HG03280 (cell line): ENCODE data around the gene MTHFD1L.

Source experiments
- ATAC-seq: cut with Tn5 transposase; IDR thresholded peaks from one replicate; pipeline ENCODE4 v1.9.1; 2021; ENCODE audit warnings: mild to moderate bottlenecking, moderate library complexity; ENCODE audit not compliant: unreplicated experiment

MTHFD1L gene

GRCh38 chr6:150897400-150897943 lies 32.0 kb downstream of the MTHFD1L start:
- ATAC-seq, result peak; percentile 53

- ATAC-seq, result no peak
These were observed 33.1 kb downstream of the MTHFD1L start for GRCh38 chr6:150898399-150899170.

- no peak for ATAC-seq
These were observed 33.7 kb downstream of the MTHFD1L start for GRCh38 chr6:150899231-150899630.

GRCh38 chr6:150900049-150900448 lies 34.5 kb downstream of the MTHFD1L start:
- no peak for ATAC-seq

- ATAC-seq, result no peak
These were observed 36.8 kb downstream of the MTHFD1L start for GRCh38 chr6:150902142-150902776.

GRCh38 chr6:150905769-150906168 lies 40.3 kb downstream of the MTHFD1L start:
- ATAC-seq, result no peak

- ATAC-seq, result no peak
These were observed 41.3 kb downstream of the MTHFD1L start for GRCh38 chr6:150906641-150907326.

GRCh38 chr6:150907383-150907782 lies 41.9 kb downstream of the MTHFD1L start:
- ATAC-seq, result no peak

GRCh38 chr6:150908901-150909300 lies 43.4 kb downstream of the MTHFD1L start:
- no peak for ATAC-seq

GRCh38 chr6:150910561-150910960 lies 45.1 kb downstream of the MTHFD1L start:
- no peak for ATAC-seq

- no peak for ATAC-seq
These were observed 48.9 kb downstream of the MTHFD1L start for GRCh38 chr6:150914372-150914771.

GRCh38 chr6:150915131-150915879 lies 49.8 kb downstream of the MTHFD1L start:
- no peak for ATAC-seq

GRCh38 chr6:150915880-150916265 lies 50.4 kb downstream of the MTHFD1L start:
- ATAC-seq, result no peak

GRCh38 chr6:150919938-150920337 lies 54.4 kb downstream of the MTHFD1L start:
- no peak for ATAC-seq

GRCh38 chr6:150922137-150922536 lies 56.6 kb downstream of the MTHFD1L start:
- no peak for ATAC-seq

GRCh38 chr6:150924808-150925589 lies 59.5 kb downstream of the MTHFD1L start:
- ATAC-seq, result no peak

- ATAC-seq, result no peak
These were observed 60.1 kb downstream of the MTHFD1L start for GRCh38 chr6:150925590-150925928.

GRCh38 chr6:150925976-150926375 lies 60.5 kb downstream of the MTHFD1L start:
- no peak for ATAC-seq

GRCh38 chr6:150928882-150929281 lies 63.4 kb downstream of the MTHFD1L start:
- ATAC-seq, result no peak

GRCh38 chr6:150929416-150929815 lies 63.9 kb downstream of the MTHFD1L start:
- no peak for ATAC-seq
